SK-N-MC (cell line): Measurements from ENCODE around the gene CRIM1.

Source experiments
- EZH2 ChIP-seq: fragments of 200-600 bp; sonication (generic); IDR thresholded peaks from one replicate; pipeline ENCODE4 v1.6.1; 2017; ENCODE audit warnings: antibody characterized with exemption
- FOXP2 ChIP-seq: optimal IDR thresholded peaks from 2 replicates; pipeline ENCODE3; 2011; ENCODE audit warnings: mild to moderate bottlenecking, moderate library complexity; ENCODE audit not compliant: insufficient read depth; ENCODE audit errors: extremely low read length, control extremely low read depth
- POLR2AphosphoS5 ChIP-seq: IDR thresholded peaks from 2 replicates; pipeline ENCODE4 v1.6.1; 2012; ENCODE audit warnings: mild to moderate bottlenecking, low read depth, low read length, borderline replicate concordance

- TF ChIP-seq EZH2: no peak
- no peak for TF ChIP-seq POLR2AphosphoS5
- TF ChIP-seq FOXP2: no peak
Measured at GRCh38 chr2:36381993-36382392, 26.4 kb downstream of the CRIM1 start.
